Vagina (tissue), 2 donors: ENCODE data around the gene GPRIN2.

Experiments
- CTCF ChIP-seq, 3 experiments: fragments of 450-650 bp in 2 of 3; fragments of 200-600 bp in 1 of 3; sonication (generic) in 1 of 3; IDR thresholded peaks; one replicate each; pipeline ENCODE4 v1.5.1; 2017 to 2019; ENCODE audit warnings: antibody characterized with exemption in 3 of 3, mild to moderate bottlenecking in 2 of 3, moderate library complexity in 2 of 3
- POLR2A ChIP-seq, 2 donors: fragments of 450-650 bp; IDR thresholded peaks; one replicate each; pipeline ENCODE4 v1.6.1; 2017; ENCODE audit warnings: antibody characterized with exemption in 2 of 2, mild to moderate bottlenecking in 2 of 2, moderate library complexity in 2 of 2

DNA sequence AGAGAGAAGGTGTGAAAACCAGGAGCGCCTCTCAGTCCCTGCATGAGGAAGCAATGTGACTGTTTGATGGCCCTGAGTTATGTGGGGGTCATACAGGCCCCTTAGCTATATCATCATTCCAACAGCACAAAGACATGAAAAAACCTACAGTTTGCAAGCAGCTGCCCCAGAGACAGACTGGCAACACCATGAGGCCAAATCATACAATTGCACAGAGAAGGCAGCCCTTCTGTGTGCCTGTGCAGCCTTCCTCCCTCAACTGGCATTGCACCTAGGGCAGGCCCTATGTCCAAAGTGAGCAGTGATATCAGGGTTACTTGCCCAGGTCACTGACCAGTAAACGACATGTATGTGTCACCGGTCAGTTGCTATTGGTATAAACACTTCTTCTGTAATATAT is 41.6 kb downstream of the GPRIN2 start:
- TF ChIP-seq POLR2A (IDR thresholded peaks at IDR 0.05): no peak
- no peak for TF ChIP-seq CTCF (IDR thresholded peaks at IDR 0.05)
